NCI-H345 (cell line): Measurements from ENCODE around the gene PSMB7.

ENCODE experiments used
- DNase-seq: peaks from one replicate; lab custom pipeline; 2025; lab: John Stamatoyannopoulos, UW

Gene PSMB7

DNA sequence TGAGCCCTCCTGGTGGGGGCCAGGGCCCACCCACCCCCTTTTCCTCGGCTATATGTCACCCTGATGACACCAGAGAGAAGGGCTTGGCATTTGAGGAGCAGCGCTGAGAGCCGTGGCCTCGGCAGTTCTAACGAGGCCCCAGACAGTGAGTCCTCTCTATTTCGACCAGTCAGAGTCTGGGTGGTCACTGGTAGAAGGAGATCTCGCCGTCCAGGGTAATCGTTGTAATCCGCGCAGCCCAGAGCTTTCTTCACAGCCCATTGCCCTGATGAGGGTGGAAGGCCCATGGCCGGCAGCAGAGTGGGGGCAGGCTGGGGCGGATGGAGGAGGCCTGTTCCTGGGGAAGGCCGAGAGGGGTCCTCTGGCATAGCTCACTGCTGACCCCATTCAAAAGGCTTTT lies 70.2 kb downstream of the PSMB7 start:
- DNase-seq, result no peak

GRCh38 chr9:124344291-124345050 lies 70.8 kb downstream of the PSMB7 start:
- DNase-seq, result no peak

DNA sequence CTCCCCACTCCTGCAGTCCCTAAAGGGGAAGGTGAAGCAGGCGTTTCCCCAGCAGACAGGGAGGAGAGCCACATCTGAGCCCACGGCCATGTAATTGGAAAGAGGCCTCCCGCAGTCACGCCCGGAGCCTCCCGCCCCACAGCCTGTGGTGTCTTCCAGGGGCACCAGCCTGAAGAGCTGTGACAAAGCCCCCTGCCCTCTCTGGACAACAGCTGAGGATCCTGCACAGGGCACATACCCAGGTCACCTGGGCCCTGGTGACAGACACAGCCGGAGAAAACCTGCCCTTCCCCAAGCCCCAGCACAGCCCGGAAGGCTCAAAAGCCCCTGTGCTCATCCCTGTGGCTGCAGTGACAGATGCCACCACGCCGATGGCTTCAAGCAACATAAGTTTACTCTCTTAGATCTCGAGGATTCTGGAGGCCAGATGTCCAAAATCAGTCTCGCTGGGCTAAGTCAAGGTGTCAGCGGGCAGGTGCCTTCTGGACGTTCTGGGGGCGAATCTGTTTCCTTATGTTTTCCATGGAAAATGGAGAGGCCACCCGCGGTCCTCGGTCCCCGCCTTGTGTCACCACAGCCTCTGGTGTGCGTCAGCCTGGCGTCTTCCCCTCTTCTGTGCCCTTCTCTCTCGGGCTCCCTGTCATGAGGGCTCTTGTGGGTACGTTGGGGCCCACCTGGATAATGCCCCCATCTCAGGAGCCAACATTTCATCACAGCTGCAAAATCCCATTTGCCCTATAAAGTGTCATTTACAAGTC lies 71.5 kb downstream of the PSMB7 start:
- peak; percentile 40 for DNase-seq

DNA sequence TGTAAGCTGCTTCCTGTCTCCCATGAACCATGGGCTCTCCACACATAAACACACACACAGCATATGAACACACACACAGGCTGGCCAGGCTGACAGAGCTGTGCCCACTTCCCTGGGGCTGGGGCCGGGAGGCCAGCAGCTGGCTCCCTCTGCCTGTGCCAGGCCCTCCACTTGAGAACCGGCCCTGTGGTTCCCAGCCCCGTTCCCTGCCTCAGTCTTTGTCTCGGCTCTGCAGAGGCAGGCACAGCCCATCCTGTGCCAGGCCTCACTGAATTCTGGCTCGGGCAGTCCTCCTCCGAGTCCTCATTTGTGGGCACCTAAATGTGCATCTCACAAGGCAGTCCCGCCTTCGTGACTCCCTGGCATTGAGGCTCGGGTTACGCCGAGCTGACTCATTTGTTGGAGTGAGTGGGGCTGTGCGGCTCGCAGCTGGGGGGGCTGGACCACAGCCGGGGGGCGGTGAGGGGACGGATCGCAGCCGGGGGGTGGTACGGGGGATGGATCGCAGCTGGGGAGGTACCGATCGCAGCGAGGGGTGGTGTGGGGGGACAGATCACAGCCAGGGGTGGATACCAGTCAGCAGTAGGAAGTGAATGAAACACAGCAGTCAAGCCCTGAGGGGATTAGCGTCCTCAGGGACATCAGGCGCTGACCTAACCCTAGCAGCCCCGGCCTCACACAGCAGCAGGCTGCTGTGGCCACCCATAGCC lies 72.3 kb downstream of the PSMB7 start:
- DNase-seq, result peak; percentile 78

- no peak for DNase-seq
These were observed 72.9 kb downstream of the PSMB7 start for GRCh38 chr9:124342402-124342775.

DNA sequence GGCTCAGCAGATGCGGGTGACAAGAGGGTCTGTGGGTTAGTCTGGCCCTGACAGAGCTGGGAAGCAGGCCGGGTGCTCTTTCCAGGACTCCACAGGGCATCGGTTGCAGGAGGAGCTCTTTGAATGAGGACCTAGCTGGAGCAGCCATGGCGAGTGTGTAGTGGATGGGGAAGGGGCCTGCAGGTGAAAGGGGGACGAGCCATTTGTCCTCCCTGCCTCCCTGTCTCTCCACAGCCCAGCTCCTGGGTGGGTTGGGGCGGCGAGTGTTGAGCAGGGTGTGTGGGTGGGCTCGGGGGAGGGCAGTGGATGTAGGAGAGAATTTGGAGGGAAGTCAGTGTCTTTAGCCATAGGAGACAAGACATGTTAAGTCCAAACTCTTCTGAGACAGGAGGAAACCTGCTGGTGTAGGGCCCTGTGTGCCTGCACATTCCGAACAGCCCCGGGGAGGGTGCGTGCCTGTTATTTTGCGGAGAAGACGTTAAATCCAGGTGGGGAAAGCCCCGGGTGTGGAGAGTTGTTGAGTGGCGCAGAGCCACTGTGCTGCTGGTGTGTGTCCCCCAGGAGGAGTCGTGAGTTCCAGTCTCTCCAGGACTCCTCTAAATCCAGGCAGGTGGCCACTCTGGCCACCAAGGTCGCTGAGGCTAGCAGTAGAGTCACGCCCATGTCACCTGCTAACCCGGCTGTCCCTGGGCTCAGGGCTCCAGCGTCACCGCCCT lies 73.6 kb downstream of the PSMB7 start:
- DNase-seq, result no peak

DNA sequence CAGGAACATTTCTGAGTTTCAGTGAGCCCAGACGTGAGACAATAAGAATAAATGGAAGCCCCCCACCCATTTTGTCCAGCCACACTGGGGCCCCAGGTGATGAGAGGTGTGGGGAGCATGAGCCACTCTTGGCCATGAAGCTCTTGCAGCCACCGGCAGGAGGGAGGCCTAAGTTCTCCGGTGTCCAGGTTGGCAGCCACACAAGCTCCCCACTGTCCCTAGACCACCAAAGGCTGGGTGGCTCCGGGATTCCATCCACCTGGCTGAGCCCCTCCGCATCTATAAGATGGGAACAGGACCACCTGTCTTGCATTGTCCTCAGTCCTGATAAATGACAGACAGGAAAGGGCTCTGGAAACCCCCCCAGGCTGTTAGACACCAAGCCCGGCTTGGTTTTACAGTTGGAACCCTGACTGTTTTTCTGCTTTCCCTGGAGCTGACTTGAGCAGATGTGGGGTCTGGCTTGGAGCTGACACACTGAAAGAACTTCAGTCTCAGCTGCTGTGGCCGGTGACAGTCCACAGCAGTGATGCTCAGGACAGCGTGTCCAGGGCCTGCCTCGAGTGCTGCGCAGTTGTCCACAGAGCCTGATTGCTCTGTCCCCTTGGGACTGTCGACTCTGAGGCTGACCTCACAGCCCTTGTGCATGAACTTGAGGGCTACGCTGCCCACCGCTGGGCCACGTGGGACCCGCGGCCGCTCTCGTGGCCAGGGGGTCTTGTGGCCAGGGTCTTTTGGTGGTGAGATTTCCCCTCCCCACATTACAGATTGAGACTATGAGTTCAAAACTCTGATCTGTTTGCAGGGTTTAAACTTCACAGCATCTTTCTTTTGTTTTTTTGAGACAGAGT lies 74.8 kb downstream of the PSMB7 start:
- DNase-seq, result no peak

- no peak for DNase-seq
These were observed 75.6 kb downstream of the PSMB7 start for GRCh38 chr9:124339603-124340146.

DNA sequence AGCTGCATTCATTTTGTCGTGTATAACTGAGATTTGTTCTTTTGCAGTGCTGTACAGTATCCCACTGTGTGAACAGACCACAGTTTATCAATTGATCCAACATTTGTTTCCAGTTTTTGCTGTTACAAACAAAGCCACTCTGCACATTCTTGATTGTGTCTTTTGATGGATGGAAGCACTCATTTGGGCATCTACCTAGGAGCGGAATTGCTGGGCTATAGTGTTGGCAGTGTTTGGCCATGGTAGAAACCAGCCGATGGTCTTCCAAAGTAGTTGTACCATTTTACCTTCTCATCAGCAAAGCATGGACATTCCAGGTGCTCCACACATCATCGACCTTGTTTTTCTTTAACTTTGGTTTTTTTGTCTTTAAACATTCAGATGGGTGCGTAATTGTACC lies 77.7 kb downstream of the PSMB7 start:
- no peak for DNase-seq

- DNase-seq, result no peak
These were observed 79.9 kb downstream of the PSMB7 start for GRCh38 chr9:124335320-124335707.

DNA sequence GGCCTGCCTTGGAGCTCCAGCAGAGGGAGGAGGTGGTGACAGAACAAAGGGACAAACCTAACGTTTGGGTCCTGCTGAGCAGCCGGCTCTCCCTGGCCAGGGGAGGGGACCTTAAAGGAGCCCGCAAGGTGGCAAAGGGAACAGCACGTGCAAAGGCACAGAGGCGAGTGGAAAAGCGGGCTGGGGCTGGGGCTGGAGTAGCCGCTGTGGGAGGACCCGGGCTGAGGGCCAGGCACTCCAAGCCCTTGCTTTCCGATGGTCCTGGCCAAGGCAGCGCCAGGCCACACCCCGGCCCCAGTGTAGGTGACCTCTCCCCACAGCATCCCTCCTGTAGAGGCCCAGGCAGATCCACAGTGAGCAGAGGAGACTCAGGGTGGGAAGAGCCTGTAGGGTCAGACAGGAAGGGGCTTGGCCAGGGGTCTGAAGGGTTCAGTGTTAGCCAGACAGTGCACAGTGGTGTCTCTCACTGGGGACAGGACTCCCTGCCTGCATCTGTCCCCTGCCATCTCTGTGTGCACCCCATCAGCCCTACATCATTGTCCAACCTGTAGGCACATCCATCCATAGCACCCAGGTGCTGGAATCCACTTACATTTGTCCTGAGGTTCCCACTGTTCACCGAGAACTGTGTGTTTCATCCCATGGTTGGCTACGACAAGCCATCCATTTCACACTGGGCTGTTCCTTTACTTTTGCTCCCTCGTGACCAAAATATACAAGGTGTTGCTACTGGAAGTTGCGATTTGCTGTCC lies 80.5 kb downstream of the PSMB7 start:
- no peak for DNase-seq

GRCh38 chr9:124333203-124333579 lies 82.1 kb downstream of the PSMB7 start:
- no peak for DNase-seq

DNA sequence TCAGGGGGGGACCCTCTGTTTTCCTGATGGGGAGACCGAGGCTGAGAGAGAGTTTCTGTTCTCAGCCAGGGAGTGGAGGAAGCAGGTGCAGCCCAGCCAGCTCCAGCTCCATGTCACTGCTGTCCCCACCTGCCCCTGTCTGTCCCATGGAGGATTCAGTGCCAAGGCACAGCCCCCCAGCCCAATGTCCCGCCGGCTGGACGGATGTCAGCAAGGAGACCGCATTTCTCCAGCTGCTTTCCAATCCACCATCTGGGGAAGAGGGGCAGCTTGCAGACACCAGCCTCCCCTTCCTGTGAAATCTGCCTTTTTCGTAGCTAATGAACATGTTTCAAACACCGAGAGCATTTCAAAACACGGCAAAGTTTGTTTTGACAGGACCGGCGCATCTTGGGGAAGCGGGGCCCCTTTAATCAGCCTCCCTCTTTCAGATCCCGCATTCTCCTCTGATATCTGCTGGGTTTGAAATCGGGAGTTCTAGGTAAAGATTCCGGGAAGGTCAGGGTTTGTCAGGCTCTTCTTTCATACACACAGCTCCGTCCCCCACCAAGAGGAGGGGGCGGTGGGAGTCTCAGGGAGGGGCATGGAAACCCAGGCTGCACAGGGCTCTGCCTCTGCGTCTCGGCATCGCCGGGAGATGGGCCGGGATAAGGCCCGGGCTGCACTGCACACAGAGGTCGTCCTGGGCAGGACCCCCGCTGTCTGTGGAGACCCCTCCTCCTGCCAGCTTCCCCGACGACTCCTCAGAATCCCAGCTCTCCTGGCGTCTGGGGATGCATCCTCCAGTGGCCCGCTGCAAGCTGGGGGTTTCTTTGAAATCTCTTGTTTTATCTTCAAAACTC lies 82.7 kb downstream of the PSMB7 start:
- no peak for DNase-seq

DNA sequence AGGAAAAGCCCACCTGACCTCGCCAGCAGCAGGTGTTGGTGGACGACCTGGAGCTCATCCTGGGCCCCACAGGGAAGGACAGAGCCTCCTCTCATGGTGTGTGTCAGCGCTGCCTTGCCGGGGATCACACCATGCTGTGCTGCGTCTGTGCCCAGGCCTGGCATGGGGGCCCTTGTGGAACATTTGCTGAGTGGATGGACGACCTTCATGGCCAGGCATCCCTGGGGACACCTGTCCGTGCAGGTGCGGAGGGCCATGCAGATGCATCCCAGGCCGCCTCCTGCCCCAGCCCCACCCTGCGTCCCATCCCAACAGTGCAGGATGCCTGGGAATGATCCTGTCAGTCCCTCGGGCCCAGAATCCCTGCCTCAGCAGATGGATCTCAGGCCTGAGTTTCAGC lies 83.7 kb downstream of the PSMB7 start:
- DNase-seq, result no peak

- no peak for DNase-seq
These were observed 85.1 kb downstream of the PSMB7 start for GRCh38 chr9:124330011-124330697.

DNA sequence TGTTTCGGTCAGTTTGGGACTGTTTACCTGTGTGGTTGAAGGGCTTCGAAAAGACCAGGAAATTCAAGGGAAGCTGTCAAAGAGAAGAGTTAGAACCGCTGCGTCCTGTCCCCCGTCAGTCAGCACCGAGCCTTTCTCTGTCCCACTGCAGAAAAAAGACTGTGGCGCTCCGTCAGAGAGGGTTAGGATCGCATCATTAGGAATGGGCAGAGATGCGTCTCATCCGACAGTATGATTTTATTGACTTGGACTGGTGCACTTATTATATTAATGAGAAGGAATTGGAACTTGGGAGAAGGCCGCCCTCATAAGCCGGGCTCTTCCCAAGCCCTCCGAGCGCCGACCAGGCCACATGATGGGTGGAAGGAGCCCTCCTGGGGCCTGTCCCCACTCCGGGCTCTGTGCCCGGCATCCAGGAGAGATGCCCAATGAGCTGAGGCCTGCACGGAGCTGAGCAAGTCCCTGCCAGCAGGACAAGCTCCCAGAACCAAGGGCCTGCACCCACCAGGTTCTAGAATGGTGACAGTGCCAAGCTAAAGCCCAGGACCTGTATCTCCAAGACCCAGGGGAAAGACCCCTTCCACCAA lies 85.9 kb downstream of the PSMB7 start:
- DNase-seq, result no peak

DNA sequence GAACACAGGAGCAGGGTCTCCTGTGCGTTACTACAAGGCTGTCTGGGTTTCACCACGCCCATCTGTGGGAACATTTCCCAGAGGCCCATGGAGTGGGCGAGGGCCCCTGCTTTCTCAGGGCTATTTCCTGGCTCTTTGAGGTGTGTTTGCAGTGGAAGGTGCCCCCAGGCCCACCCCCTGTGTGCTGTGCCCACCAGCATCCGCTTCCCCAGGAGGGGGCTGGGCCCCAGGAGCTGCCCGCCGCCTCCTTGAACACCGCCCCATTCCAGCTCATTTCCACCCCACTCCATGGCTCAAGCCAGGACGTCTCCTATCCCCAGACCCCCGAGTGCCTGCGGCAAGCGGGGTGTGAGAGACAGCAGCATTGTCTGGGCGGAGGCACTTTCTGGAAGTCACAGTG lies 87.0 kb downstream of the PSMB7 start:
- no peak for DNase-seq

- DNase-seq, result no peak
These were observed 87.8 kb downstream of the PSMB7 start for GRCh38 chr9:124327491-124327890.

GRCh38 chr9:124326378-124326777 lies 88.9 kb downstream of the PSMB7 start:
- DNase-seq, result no peak
